Kidney epithelial cell (primary cell): ENCODE measurements around the gene ADM2. TPM values are rescaled to one million over a fixed set of nuclear protein-coding genes. Genes with fewer than 3 reads are reported as not detected.
A peak's percentile ranks its signal among the peaks of the same experiment; 100 is the strongest.
"Not testable (repeated sequence)": the region's sequence is repeated elsewhere in the genome, so short reads cannot be mapped to it uniquely, and the experiment has no call there.

Experiments used
- DNase-seq: peaks from one replicate; pipeline ENCODE4 v3.0.0-alpha.2; 2010; ENCODE audit warnings: low read depth
- H3K27me3 ChIP-seq: 2 replicates; pipeline ENCODE4 v1.6.0; 2011; ENCODE audit warnings: low read length; ENCODE audit not compliant: control insufficient read depth, insufficient read depth
- H3K36me3 ChIP-seq: 2 replicates; pipeline ENCODE4 v1.5.1; 2011; ENCODE audit warnings: low read length; ENCODE audit not compliant: control insufficient read depth, insufficient read depth
- H3K4me3 ChIP-seq: 2 replicates; pipeline ENCODE4 v1.5.1; 2011; ENCODE audit warnings: low read depth, mild to moderate bottlenecking, control low read depth, low read length
- CTCF ChIP-seq: IDR thresholded peaks from 2 replicates; pipeline ENCODE4 v1.5.1; 2011; ENCODE audit warnings: mild to moderate bottlenecking, moderate library complexity, low read length, control low read depth, inconsistent platforms; ENCODE audit not compliant: insufficient read depth, poor library complexity, severe bottlenecking
- total RNA-seq: library from RNA; depleted of rRNA; stranded (reverse); fragments of >200 nt; gene quantifications from 2 replicates; pipeline ENCODE4 v1.2.3, GENCODE V29; 2015

The ADM2 gene
- 27.3 and 29.0 TPM in 2 replicates for total RNA-seq

- no peak for DNase-seq
- Histone ChIP-seq H3K4me3 (peak within 1 kb of the TSS; percentile 39), H3K36me3 (no peaks in the 10 kb centered on the region), H3K27me3 (peaks cover 20% of the 10 kb centered on the region)
- no peak for TF ChIP-seq CTCF
Measured at GRCh38 chr22:50481440-50482106, at the start of gene ADM2. TSS of gene ADM2 (plus strand) at chr22:50481543. CDS start at chr22:50481848, 305 bp downstream.

- Histone ChIP-seq H3K27me3 (no peaks in the 10 kb centered on the region), H3K4me3 (no peak overlapping the region), H3K36me3 (peaks cover 4% of the 10 kb centered on the region)
- DNase-seq: no peak
- TF ChIP-seq CTCF: no peak
Measured at GRCh38 chr22:50432131-50432876, 49.0 kb upstream of the ADM2 start.

- H3K4me3 ChIP-seq, H3K36me3 ChIP-seq, H3K27me3 ChIP-seq, DNase-seq: not testable (repeated sequence)
Measured at GRCh38 chr22:50432877-50433510, 48.3 kb upstream of the ADM2 start.

- no peaks in the 10 kb centered on the region for H3K27me3 ChIP-seq
- DNase-seq: no peak
- no peak for TF ChIP-seq CTCF
- no peak overlapping the region for H3K4me3 ChIP-seq
- H3K36me3 ChIP-seq: peaks cover 4% of the 10 kb centered on the region
Measured at GRCh38 chr22:50434849-50435248, 46.5 kb upstream of the ADM2 start.

- no peak for DNase-seq
Measured at GRCh38 chr22:50435291-50436014, 45.9 kb upstream of the ADM2 start.

More at GRCh38 chr22:50435291-50436014, 45.9 kb upstream of the ADM2 start:
- H3K4me3 ChIP-seq: no peak overlapping the region
- peaks cover 3% of the 10 kb centered on the region for H3K36me3 ChIP-seq
- no peak for TF ChIP-seq CTCF
- no peaks in the 10 kb centered on the region for H3K27me3 ChIP-seq
